Activated naive CD8-positive, alpha-beta T cell (primary cell): Measurements from ENCODE around the gene IGFBP5.

ENCODE experiments used
- H3K27ac Mint-ChIP-seq: one replicate; pipeline ENCODE4 v1.8.0; 2021; ENCODE audit warnings: mixed read lengths
- H3K27me3 Mint-ChIP-seq: one replicate; pipeline ENCODE4 v1.8.0; 2021; ENCODE audit warnings: mixed read lengths
- H3K36me3 Mint-ChIP-seq: one replicate; pipeline ENCODE4 v1.8.0; 2021; ENCODE audit warnings: mixed read lengths
- H3K4me1 Mint-ChIP-seq: one replicate; pipeline ENCODE4 v1.8.0; 2021; ENCODE audit warnings: low read depth, mixed read lengths
- H3K4me3 Mint-ChIP-seq: one replicate; pipeline ENCODE4 v1.8.0; 2021; ENCODE audit warnings: mild to moderate bottlenecking, mixed read lengths
- H3K9me3 Mint-ChIP-seq: one replicate; pipeline ENCODE4 v1.8.0; 2021; ENCODE audit warnings: low read depth, mixed read lengths

IGFBP5 gene

DNA sequence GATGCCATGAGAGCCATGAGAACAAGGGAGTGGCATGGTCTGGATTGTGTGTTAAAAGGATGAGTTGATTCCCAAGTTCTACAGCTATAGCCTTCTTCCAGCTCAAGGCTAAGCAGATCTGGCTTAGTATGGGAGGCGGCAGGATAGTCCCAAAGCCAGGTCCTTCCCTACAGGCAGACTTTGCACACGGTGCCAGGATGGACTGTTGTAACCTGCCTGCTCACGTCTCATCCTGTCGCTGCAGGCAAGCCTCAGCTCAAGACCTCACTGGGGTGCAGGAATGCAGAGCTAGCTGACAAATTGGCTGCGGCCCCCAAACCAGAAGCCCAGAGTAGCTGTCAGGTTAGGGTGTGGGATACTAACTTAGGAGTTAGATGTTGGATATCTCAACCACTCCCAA lies 28.8 kb upstream of the IGFBP5 start:
- H3K4me3 Mint-ChIP-seq = no peak overlapping the region

DNA sequence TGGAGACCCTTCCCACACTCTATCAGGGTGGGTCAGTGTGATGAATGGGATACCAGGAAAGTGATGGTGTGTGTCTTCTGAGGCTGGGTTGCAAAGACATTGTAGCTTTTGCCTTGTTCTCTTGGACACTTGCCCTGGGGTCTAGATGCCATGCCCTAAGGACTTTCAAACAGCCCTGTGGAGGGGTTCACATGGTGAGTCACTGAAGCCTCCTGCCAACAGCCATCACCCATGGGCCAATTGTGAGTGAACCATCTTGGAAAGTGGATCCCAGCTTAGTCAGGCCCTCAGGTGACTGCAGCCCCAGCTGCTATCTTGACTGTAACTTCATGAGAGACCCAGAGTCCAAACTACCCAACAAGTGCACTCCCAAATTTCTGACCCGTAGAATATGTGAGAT lies 25.8 kb upstream of the IGFBP5 start:
- H3K9me3 Mint-ChIP-seq = no peaks in the 10 kb centered on the region
- no peak overlapping the region for H3K4me3 Mint-ChIP-seq
- no peak overlapping the region for H3K27ac Mint-ChIP-seq
- no peaks in the 10 kb centered on the region for H3K36me3 Mint-ChIP-seq
- no peaks in the 10 kb centered on the region for H3K4me1 Mint-ChIP-seq
- H3K27me3 Mint-ChIP-seq = peaks cover 7% of the 10 kb centered on the region

More for the DNA sequence above, 28.8 kb upstream of the IGFBP5 start:
- Mint-ChIP-seq H3K27me3 (peaks cover 3% of the 10 kb centered on the region), H3K27ac (no peak overlapping the region), H3K9me3 (no peaks in the 10 kb centered on the region), H3K4me1 (no peaks in the 10 kb centered on the region), H3K36me3 (no peaks in the 10 kb centered on the region)

DNA sequence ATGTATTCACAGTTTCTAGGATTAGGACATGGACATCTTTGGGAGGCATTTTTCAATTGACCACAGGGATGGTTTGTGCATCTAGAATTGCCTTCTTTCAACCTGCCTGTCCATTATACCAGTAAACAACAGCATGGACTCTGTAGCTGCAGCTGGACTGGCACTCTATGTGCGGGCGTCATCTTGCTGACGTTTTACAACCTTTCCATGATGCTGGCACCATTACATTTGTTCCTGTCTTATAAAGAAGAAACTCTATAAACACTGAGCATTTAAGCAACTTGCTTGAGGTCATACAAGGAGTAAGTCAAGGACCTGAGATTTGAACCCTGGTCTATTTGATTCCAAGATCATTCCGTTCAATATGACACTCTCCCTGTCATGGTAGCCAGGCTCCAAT lies 25.4 kb upstream of the IGFBP5 start:
- no peaks in the 10 kb centered on the region for H3K36me3 Mint-ChIP-seq
- H3K27me3 Mint-ChIP-seq = peaks cover 7% of the 10 kb centered on the region
- no peaks in the 10 kb centered on the region for H3K9me3 Mint-ChIP-seq
- no peak overlapping the region for H3K27ac Mint-ChIP-seq
- H3K4me3 Mint-ChIP-seq = no peak overlapping the region
- no peaks in the 10 kb centered on the region for H3K4me1 Mint-ChIP-seq

DNA sequence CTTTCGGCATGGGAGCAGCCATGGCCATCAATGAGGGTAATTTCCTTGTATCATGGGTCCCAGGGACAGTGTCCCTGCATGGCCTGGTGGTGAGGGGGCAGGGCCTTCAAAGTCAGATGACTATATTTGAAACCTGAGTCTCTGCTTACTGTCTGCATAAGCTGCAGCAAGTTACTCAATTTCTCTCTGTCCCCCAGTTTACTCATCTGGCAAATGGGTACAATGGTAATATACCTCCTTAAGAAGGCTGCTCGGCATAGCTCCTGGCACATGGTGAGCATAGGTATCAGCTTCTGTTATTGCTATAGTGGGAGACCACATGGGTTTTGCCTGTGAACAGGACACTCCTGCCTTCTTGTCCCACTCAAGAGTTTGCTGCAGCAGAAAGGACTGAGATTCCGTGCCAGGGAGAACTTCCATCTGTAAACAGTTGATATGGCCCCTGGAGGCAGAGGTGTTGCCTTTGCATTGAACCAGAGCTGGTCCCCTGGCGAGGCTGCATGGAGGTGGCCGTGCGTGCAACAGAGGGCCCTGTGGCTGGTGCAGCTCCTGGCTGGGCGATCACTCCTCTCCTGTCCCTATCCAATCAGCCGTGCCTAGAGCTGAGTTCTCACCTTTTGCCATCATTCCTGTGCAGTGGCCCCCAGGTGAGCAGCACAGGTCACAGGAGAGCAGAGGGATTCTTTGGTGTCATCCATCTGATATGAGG lies 22.7 kb upstream of the IGFBP5 start:
- H3K9me3 Mint-ChIP-seq = no peaks in the 10 kb centered on the region
- no peaks in the 10 kb centered on the region for H3K36me3 Mint-ChIP-seq
- H3K27me3 Mint-ChIP-seq = peaks cover 4% of the 10 kb centered on the region
- H3K27ac Mint-ChIP-seq = no peak overlapping the region
- H3K4me1 Mint-ChIP-seq = no peaks in the 10 kb centered on the region
- H3K4me3 Mint-ChIP-seq = no peak overlapping the region

DNA sequence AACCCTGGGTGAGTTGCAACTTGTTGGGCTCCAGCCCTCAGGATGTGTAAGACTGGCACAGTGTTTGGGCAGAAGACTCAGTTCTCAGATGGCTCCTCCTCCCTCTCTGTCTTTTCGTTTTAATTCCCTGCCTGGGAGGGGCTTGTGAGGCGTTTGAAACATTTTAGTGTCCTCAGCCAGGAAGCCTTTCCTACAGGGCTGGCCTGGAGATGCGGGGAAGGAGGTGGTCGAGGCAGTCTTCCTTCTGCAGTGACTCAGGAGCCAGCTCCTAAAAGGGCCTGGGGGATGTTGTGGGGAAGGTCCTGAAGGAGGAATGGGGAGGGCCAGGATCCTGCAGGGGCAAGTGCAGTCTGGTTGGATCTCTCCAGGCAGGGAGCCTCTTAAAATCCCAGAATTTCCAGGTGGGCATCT lies 22.1 kb upstream of the IGFBP5 start:
- H3K36me3 Mint-ChIP-seq = no peaks in the 10 kb centered on the region

DNA sequence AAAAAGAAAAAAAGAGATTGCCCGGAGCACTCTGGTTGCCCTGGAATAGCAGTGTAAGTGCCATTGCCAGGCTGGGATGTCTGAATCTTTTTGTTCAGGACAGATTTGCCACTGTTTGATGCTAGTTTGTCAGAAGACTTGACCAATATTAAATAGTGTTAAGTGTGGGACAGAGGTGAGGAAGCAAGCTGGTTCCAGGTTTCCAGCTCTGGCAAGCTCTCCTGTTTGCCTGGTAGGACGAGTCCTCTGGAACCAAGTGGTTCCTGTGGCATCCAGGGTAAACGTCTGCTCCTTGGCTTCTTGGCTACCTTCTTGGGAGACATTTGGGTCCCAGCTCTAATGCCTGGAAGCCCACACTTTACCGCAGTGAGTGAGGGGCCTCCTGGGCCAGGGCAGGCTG lies 20.8 kb upstream of the IGFBP5 start:
- Mint-ChIP-seq H3K4me1 (no peaks in the 10 kb centered on the region), H3K9me3 (no peaks in the 10 kb centered on the region), H3K36me3 (no peaks in the 10 kb centered on the region), H3K27me3 (peaks cover 4% of the 10 kb centered on the region), H3K27ac (no peak overlapping the region), H3K4me3 (no peak overlapping the region)

More for the DNA sequence above, 22.1 kb upstream of the IGFBP5 start:
- H3K4me1 Mint-ChIP-seq = no peaks in the 10 kb centered on the region
- no peak overlapping the region for H3K4me3 Mint-ChIP-seq
- H3K9me3 Mint-ChIP-seq = no peaks in the 10 kb centered on the region
- peaks cover 4% of the 10 kb centered on the region for H3K27me3 Mint-ChIP-seq
- H3K27ac Mint-ChIP-seq = no peak overlapping the region

DNA sequence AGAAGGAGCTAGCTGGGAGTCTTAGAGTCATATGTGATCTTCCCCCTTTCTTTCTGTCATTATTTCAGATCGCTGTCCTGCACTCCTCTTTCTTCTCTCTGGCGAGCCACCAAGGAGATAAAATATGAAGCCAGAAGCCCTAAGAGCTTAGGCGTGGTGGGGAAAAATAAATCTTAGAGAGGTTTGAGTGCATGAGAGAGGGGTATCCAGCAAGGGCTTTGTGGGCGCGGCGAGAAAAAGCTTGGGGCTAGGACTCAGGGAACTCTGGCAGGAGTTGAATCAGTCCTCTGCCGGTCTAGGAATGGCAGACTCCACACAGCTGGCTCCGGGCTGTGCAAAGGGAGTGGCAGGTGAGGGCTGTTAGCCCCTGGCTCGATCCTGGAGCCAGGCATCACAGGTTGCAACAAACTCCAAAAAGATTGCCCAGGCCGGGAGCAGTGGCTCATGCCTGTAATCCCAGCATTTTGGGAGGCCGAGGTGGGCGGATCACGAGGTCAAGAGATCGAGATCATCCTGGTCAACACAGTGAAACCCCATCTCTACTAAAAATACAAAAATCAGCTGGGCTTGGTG lies 20.1 kb upstream of the IGFBP5 start:
- Mint-ChIP-seq H3K9me3 (no peaks in the 10 kb centered on the region), H3K36me3 (no peaks in the 10 kb centered on the region), H3K27me3 (peaks cover 4% of the 10 kb centered on the region), H3K4me1 (no peaks in the 10 kb centered on the region), H3K4me3 (no peak overlapping the region), H3K27ac (no peak overlapping the region)

GRCh38 chr2:216714376-216714775 lies 19.0 kb upstream of the IGFBP5 start:
- peaks cover 4% of the 10 kb centered on the region for H3K27me3 Mint-ChIP-seq
- no peaks in the 10 kb centered on the region for H3K4me1 Mint-ChIP-seq
- H3K36me3 Mint-ChIP-seq = no peaks in the 10 kb centered on the region
- no peak overlapping the region for H3K4me3 Mint-ChIP-seq
- H3K27ac Mint-ChIP-seq = no peak overlapping the region
- peaks cover 3% of the 10 kb centered on the region for H3K9me3 Mint-ChIP-seq

DNA sequence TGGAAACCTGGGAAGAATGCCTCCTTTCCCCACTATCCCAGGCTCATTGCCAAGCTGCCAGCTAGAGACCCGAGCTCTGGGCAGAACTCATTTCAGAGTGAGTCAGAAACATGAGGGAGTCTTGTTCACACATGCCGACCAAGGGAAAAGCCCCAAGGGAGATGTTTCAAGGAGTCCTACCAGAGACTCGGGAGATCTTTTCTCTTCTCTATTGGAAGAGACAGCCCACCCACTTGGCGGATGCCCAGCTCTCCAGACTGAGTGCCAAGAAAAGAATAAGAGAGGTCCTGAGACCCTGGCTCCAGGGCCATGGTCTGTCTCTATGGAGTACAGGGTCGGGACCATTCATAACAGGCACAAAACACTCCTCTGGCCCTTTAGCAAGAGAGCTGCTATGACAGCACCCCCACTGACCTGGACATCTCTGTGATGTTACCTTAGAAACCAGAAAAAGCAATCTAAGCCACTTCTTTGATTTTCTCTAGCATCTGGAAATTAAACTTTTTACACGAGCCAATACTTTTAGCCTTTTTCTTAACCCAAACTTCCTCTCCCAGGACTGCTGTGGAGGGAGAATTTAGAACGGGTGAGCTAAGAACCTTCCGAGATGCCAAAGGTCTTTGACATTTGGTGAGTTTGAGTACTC lies 18.5 kb upstream of the IGFBP5 start:
- Mint-ChIP-seq H3K9me3 (peaks cover 6% of the 10 kb centered on the region), H3K4me3 (no peak overlapping the region), H3K27me3 (peaks cover 4% of the 10 kb centered on the region)

GRCh38 chr2:216711348-216711747 lies 16.0 kb upstream of the IGFBP5 start:
- no peaks in the 10 kb centered on the region for H3K4me1 Mint-ChIP-seq
- H3K36me3 Mint-ChIP-seq = no peaks in the 10 kb centered on the region
- peaks cover 6% of the 10 kb centered on the region for H3K9me3 Mint-ChIP-seq
- no peaks in the 10 kb centered on the region for H3K27me3 Mint-ChIP-seq
- H3K27ac Mint-ChIP-seq = no peak overlapping the region
- H3K4me3 Mint-ChIP-seq = no peak overlapping the region

More for the DNA sequence above, 18.5 kb upstream of the IGFBP5 start:
- no peaks in the 10 kb centered on the region for H3K4me1 Mint-ChIP-seq
- no peak overlapping the region for H3K27ac Mint-ChIP-seq
- no peaks in the 10 kb centered on the region for H3K36me3 Mint-ChIP-seq

GRCh38 chr2:216710551-216711301 lies 15.4 kb upstream of the IGFBP5 start:
- Mint-ChIP-seq H3K9me3 (peaks cover 6% of the 10 kb centered on the region), H3K4me1 (no peaks in the 10 kb centered on the region), H3K4me3 (no peak overlapping the region), H3K27me3 (no peaks in the 10 kb centered on the region), H3K36me3 (no peaks in the 10 kb centered on the region), H3K27ac (no peak overlapping the region)

DNA sequence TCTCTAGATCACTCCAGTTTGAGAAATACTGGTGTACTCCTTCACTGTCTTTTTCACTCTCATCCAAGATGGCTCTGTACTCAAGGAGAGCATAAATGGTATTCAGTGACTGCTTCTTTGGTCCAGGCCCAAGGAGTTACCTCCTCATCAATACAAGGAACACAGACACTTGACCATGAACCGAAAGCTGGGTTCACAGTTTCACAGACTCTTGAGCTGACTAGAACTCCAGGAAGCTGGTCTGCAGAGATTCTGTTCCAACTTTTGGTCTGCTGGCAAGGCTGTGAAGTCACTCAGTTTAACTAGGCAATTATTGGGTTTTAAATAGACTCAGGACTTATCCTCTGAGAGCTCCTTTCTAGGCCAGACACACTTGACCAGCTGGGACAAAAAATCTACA lies 7.4 kb upstream of the IGFBP5 start:
- H3K36me3 Mint-ChIP-seq = no peaks in the 10 kb centered on the region
- no peak overlapping the region for H3K4me3 Mint-ChIP-seq
- peaks cover 1% of the 10 kb centered on the region for H3K27me3 Mint-ChIP-seq

DNA sequence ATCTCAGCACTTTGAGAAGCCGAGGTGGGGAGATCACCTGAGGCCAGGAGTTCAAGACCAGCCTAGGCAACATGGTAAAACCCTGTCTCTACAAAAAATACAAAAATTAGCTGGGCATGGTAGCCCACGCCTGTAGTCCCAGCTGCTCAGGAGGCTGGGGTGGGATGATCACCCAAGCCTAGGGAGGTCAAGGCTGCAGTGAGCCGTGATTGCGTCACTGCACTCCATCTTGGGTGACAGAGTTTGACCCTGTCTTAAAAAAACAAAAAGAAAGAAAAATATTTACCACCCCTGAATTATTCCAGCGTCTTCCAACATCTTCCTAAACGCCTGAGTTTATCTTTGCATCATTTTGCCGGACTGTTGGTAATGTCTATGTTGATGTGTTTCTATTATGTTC lies 6.2 kb upstream of the IGFBP5 start:
- no peak overlapping the region for H3K4me3 Mint-ChIP-seq
- H3K27me3 Mint-ChIP-seq = peaks cover 9% of the 10 kb centered on the region
- no peak overlapping the region for H3K27ac Mint-ChIP-seq
- H3K36me3 Mint-ChIP-seq = no peaks in the 10 kb centered on the region
- H3K9me3 Mint-ChIP-seq = no peaks in the 10 kb centered on the region
- H3K4me1 Mint-ChIP-seq = peaks cover under 1% of the 10 kb centered on the region

More for the DNA sequence above, 7.4 kb upstream of the IGFBP5 start:
- Mint-ChIP-seq H3K4me1 (no peaks in the 10 kb centered on the region), H3K27ac (no peak overlapping the region), H3K9me3 (no peaks in the 10 kb centered on the region)

GRCh38 chr2:216700781-216701180 lies 5.4 kb upstream of the IGFBP5 start:
- no peak overlapping the region for H3K4me3 Mint-ChIP-seq
- H3K36me3 Mint-ChIP-seq = no peaks in the 10 kb centered on the region
- H3K27me3 Mint-ChIP-seq = peaks cover 16% of the 10 kb centered on the region
- no peaks in the 10 kb centered on the region for H3K9me3 Mint-ChIP-seq
- no peak overlapping the region for H3K27ac Mint-ChIP-seq
- peaks cover 8% of the 10 kb centered on the region for H3K4me1 Mint-ChIP-seq

GRCh38 chr2:216700088-216700567 lies 4.8 kb upstream of the IGFBP5 start:
- H3K9me3 Mint-ChIP-seq = no peaks in the 10 kb centered on the region
- peaks cover 9% of the 10 kb centered on the region for H3K4me1 Mint-ChIP-seq
- H3K27me3 Mint-ChIP-seq = peaks cover 18% of the 10 kb centered on the region
- no peak overlapping the region for H3K4me3 Mint-ChIP-seq
- H3K27ac Mint-ChIP-seq = no peak overlapping the region
- H3K36me3 Mint-ChIP-seq = no peaks in the 10 kb centered on the region
